Glomerular visceral epithelial cell (primary cell): Measurements from ENCODE around the gene PURA.

Source experiments
- DNase-seq: peaks from one replicate; pipeline ENCODE4 v3.0.0-alpha.2; 2016; ENCODE audit errors: extremely low spot score

PURA gene

GRCh38 chr5:140109759-140110645 is 3.9 kb upstream of the PURA start:
- no peak for DNase-seq

GRCh38 chr5:140110646-140110957 is 3.3 kb upstream of the PURA start:
- no peak for DNase-seq

GRCh38 chr5:140111011-140111858 is 2.7 kb upstream of the PURA start:
- DNase-seq: no peak

- DNase-seq: no peak
Measured at GRCh38 chr5:140111859-140112551, 1.9 kb upstream of the PURA start.

- DNase-seq: no peak
Measured at GRCh38 chr5:140112685-140113179, 1.2 kb upstream of the PURA start.

- peak; percentile 15 for DNase-seq
Measured at GRCh38 chr5:140113180-140113698, 670 bp upstream of the PURA start.

GRCh38 chr5:140114341-140115185 is 654 bp downstream of the PURA start:
- peak; percentile 72 for DNase-seq

- no peak for DNase-seq
Measured at GRCh38 chr5:140115186-140115500, 1.2 kb downstream of the PURA start.

GRCh38 chr5:140116716-140117115 is 2.8 kb downstream of the PURA start:
- DNase-seq: no peak

GRCh38 chr5:140117523-140117922 is 3.6 kb downstream of the PURA start:
- DNase-seq: no peak

GRCh38 chr5:140118302-140118936 is 4.5 kb downstream of the PURA start:
- DNase-seq: peak; percentile 25

GRCh38 chr5:140125637-140126036 is 11.7 kb downstream of the PURA start, which contains the start of gene IGIP:
Gene IGIP (plus strand): TSS chr5:140125937. CDS start chr5:140128477, 2,540 bp downstream.
- no peak for DNase-seq

- no peak for DNase-seq
Measured at GRCh38 chr5:140126315-140127012, 12.6 kb downstream of the PURA start.

GRCh38 chr5:140128376-140128775 is 14.5 kb downstream of the PURA start:
- no peak for DNase-seq

- DNase-seq: no peak
Measured at GRCh38 chr5:140130949-140131733, 17.2 kb downstream of the PURA start.

GRCh38 chr5:140131967-140132409 is 18.1 kb downstream of the PURA start:
- DNase-seq: peak; percentile 91

- no peak for DNase-seq
Measured at GRCh38 chr5:140133514-140134167, 19.7 kb downstream of the PURA start.

GRCh38 chr5:140134277-140134935 is 20.5 kb downstream of the PURA start:
- DNase-seq: no peak
